Caco-2 (cell line): ENCODE measurements around the gene KCNIP4. TPM values are rescaled to one million over a fixed set of nuclear protein-coding genes. Genes with fewer than 3 reads are reported as not detected.

ENCODE experiments used
- BruUV-seq: library from RNA; stranded (reverse); fragments of 400-500 nt; replicated peaks from 2 replicates; lab custom pipeline; 2021; lab: Mats Ljungman, UMichigan
- CTCF ChIA-PET: fragments of 300-600 bp; sonication (Branson Sonifier 250); formaldehyde crosslinking; loops from one replicate; lab custom pipeline; 2022; ENCODE audit warnings: antibody characterized with exemption; lab: Charles Lee
- POLR2A ChIA-PET: fragments of 300-600 bp; sonication (Branson Sonifier 250); formaldehyde crosslinking; loops from one replicate; lab custom pipeline; 2022; ENCODE audit warnings: antibody characterized with exemption; lab: Charles Lee
- DNase-seq, 2 experiments: peaks; one replicate each; pipeline versions ENCODE4 v3.0.0 to v3.0.0-alpha.2; 2020 to 2022
- H3K27me3 ChIP-seq: replicated peaks from 2 replicates; pipeline ENCODE4 v1.6.0; 2011; ENCODE audit warnings: low read length; ENCODE audit not compliant: control insufficient read depth, insufficient read depth
- H3K36me3 ChIP-seq: 2 replicates; pipeline ENCODE4 v1.5.1; 2011; ENCODE audit warnings: low read length; ENCODE audit not compliant: control insufficient read depth, insufficient read depth
- H3K4me1 ChIP-seq: fragments of 250-450 bp; sonication (Bioruptor Pico); 2 replicates; pipeline ENCODE4 v1.5.1; 2020; ENCODE audit warnings: mild to moderate bottlenecking
- H3K4me3 ChIP-seq: 2 replicates; pipeline ENCODE4 v1.5.1; 2011; ENCODE audit warnings: low read depth, mild to moderate bottlenecking, control low read depth, low read length
- H3K9me3 ChIP-seq: fragments of 250-450 bp; sonication (Bioruptor Pico); 2 replicates; pipeline ENCODE4 v1.5.1; 2020; ENCODE audit warnings: mild to moderate bottlenecking, moderate library complexity
- H3K27ac Mint-ChIP-seq: one replicate; pipeline ENCODE4 v1.8.0; 2022; ENCODE audit warnings: mixed read lengths; ENCODE audit not compliant: unreplicated experiment
- H3K27me3 Mint-ChIP-seq: one replicate; pipeline ENCODE4 v1.8.0; 2022; ENCODE audit warnings: mixed read lengths; ENCODE audit not compliant: insufficient read depth, unreplicated experiment
- H3K36me3 Mint-ChIP-seq: one replicate; pipeline ENCODE4 v1.8.0; 2022; ENCODE audit warnings: mild to moderate bottlenecking, mixed read lengths; ENCODE audit not compliant: insufficient read depth, unreplicated experiment
- H3K4me1 Mint-ChIP-seq: one replicate; pipeline ENCODE4 v1.8.0; 2022; ENCODE audit warnings: low read depth, mixed read lengths; ENCODE audit not compliant: unreplicated experiment
- H3K4me3 Mint-ChIP-seq: one replicate; pipeline ENCODE4 v1.8.0; 2022; ENCODE audit warnings: mild to moderate bottlenecking, moderate library complexity, mixed read lengths; ENCODE audit not compliant: unreplicated experiment
- H3K9me3 Mint-ChIP-seq: one replicate; pipeline ENCODE4 v1.8.0; 2022; ENCODE audit warnings: mixed read lengths; ENCODE audit not compliant: unreplicated experiment
- intact Hi-C: fragments of 100-400 bp; cut with micrococcal nuclease; formaldehyde crosslinking; loops from one replicate; pipeline ENCODE4 v1.10.0; 2022; ENCODE audit not compliant: unreplicated experiment
- total RNA-seq: library from RNA; stranded (reverse); gene quantifications from 2 replicates; pipeline ENCODE4 v1.2.3, GENCODE V29; 2022
- TF ChIP-seq, protein P1 (sequence below), 2 experiments: fragments of 200-600 bp in 1 of 2; IDR thresholded peaks; 1 replicate in 1 of 2; 2 replicates in 1 of 2; pipeline versions ENCODE4 v1.5.1 to v1.8.0; 2011 to 2022; ENCODE audit warnings: antibody characterized with exemption in 1 of 2, control low read depth in 1 of 2, inconsistent platforms in 1 of 2, low read depth in 1 of 2, low read length in 1 of 2, mild to moderate bottlenecking in 1 of 2, moderate library complexity in 1 of 2; ENCODE audit not compliant: insufficient read depth in 1 of 2, severe bottlenecking in 1 of 2, unreplicated experiment in 1 of 2

Gene KCNIP4
- total RNA-seq, 1 experiment from 2014 or later, result not detected

- TF ChIP-seq, protein P1, sequence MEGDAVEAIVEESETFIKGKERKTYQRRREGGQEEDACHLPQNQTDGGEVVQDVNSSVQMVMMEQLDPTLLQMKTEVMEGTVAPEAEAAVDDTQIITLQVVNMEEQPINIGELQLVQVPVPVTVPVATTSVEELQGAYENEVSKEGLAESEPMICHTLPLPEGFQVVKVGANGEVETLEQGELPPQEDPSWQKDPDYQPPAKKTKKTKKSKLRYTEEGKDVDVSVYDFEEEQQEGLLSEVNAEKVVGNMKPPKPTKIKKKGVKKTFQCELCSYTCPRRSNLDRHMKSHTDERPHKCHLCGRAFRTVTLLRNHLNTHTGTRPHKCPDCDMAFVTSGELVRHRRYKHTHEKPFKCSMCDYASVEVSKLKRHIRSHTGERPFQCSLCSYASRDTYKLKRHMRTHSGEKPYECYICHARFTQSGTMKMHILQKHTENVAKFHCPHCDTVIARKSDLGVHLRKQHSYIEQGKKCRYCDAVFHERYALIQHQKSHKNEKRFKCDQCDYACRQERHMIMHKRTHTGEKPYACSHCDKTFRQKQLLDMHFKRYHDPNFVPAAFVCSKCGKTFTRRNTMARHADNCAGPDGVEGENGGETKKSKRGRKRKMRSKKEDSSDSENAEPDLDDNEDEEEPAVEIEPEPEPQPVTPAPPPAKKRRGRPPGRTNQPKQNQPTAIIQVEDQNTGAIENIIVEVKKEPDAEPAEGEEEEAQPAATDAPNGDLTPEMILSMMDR (IDR thresholded peaks at IDR 0.05; ENCODE audit: insufficient read depth in 1 of 2, low read depth in 1 of 2, low read length in 1 of 2, severe bottlenecking in 1 of 2, unreplicated experiment in 1 of 2), result no peak
- peaks cover 12% of the 10 kb centered on the region for H3K4me1 Mint-ChIP-seq
- H3K27me3 Mint-ChIP-seq, result no peaks in the 10 kb centered on the region
- intact Hi-C loops, result loop anchor here (1.0 to 2.0 kb wide), 2 partner anchors 15 to 36 kb away; no protein-coding TSS in a partner anchor
- ChIA-PET CTCF (no interaction called here), POLR2A (interaction anchor here (0.6 kb wide), 1 partner anchor 36 kb away, joined by 4 read pairs; no protein-coding TSS in a partner anchor)
- Histone ChIP-seq H3K4me3 (no peak overlapping the region), H3K36me3 (no peaks in the 10 kb centered on the region), H3K9me3 (no peaks in the 10 kb centered on the region), H3K27me3 (no peaks in the 10 kb centered on the region), H3K4me1 (peaks cover 18% of the 10 kb centered on the region)
- peak; percentile 82 to 86 for DNase-seq
- H3K9me3 Mint-ChIP-seq, result peaks cover 11% of the 10 kb centered on the region
- H3K27ac Mint-ChIP-seq, result no peak overlapping the region
- no TSS peak for BruUV-seq
- peak overlapping the region; percentile 7 for H3K4me3 Mint-ChIP-seq
- no peaks in the 10 kb centered on the region for H3K36me3 Mint-ChIP-seq
These were observed 742.6 kb downstream of the KCNIP4 start for GRCh38 chr4:21205821-21206531.

DNA sequence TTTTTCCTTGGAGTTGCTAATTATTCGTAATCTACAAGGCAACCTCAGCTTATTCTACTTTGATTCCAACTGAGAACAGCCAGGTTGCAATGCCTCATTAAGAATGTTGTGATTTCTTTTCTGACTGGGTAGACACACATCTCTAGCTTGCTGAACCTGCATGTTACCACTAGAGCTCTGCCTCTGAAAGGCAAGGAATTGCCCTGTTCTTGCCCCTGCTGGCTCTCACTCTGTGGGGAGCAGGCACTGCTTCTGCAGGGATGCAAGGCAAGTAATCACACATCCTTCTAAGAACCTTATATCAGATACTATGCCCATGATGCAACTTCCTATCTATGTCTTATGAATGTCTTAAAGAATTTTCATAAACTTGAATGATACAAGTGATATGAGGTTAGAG, 745.2 kb downstream of the KCNIP4 start:
- no peak overlapping the region for H3K4me3 Mint-ChIP-seq
- no TSS peak for BruUV-seq
- DNase-seq, result no peak
- TF ChIP-seq, protein P1 (IDR thresholded peaks at IDR 0.05; ENCODE audit: insufficient read depth in 1 of 2, low read depth in 1 of 2, low read length in 1 of 2, severe bottlenecking in 1 of 2, unreplicated experiment in 1 of 2), result no peak
- peaks cover 18% of the 10 kb centered on the region for H3K4me1 ChIP-seq
- no peaks in the 10 kb centered on the region for H3K36me3 Mint-ChIP-seq
- no peak overlapping the region for H3K4me3 ChIP-seq
- peaks cover 4% of the 10 kb centered on the region for H3K9me3 Mint-ChIP-seq
- H3K36me3 ChIP-seq, result no peaks in the 10 kb centered on the region
- POLR2A ChIA-PET, result no interaction called here
- CTCF ChIA-PET, result no interaction called here
- H3K9me3 ChIP-seq, result no peaks in the 10 kb centered on the region
- no peaks in the 10 kb centered on the region for H3K27me3 ChIP-seq
- intact Hi-C loops, result no loop called here
- no peaks in the 10 kb centered on the region for H3K27me3 Mint-ChIP-seq
- peaks cover 9% of the 10 kb centered on the region for H3K4me1 Mint-ChIP-seq
- no peak overlapping the region for H3K27ac Mint-ChIP-seq

GRCh38 chr4:21202959-21203358, 745.6 kb downstream of the KCNIP4 start:
- Histone ChIP-seq H3K4me3 (no peak overlapping the region), H3K27me3 (no peaks in the 10 kb centered on the region), H3K4me1 (peaks cover 18% of the 10 kb centered on the region), H3K36me3 (no peaks in the 10 kb centered on the region), H3K9me3 (no peaks in the 10 kb centered on the region)
- H3K36me3 Mint-ChIP-seq, result no peaks in the 10 kb centered on the region
- ChIA-PET CTCF (no interaction called here), POLR2A (interaction anchor here (0.5 kb wide), 1 partner anchor 39 kb away, joined by 3 read pairs; no protein-coding TSS in a partner anchor)
- H3K9me3 Mint-ChIP-seq, result no peaks in the 10 kb centered on the region
- DNase-seq, result no peak
- H3K4me3 Mint-ChIP-seq, result no peak overlapping the region
- no TSS peak for BruUV-seq
- intact Hi-C loops, result no loop called here
- H3K27ac Mint-ChIP-seq, result no peak overlapping the region
- peaks cover 5% of the 10 kb centered on the region for H3K4me1 Mint-ChIP-seq
- no peaks in the 10 kb centered on the region for H3K27me3 Mint-ChIP-seq
- TF ChIP-seq, protein P1 (IDR thresholded peaks at IDR 0.05; ENCODE audit: insufficient read depth in 1 of 2, low read depth in 1 of 2, low read length in 1 of 2, severe bottlenecking in 1 of 2, unreplicated experiment in 1 of 2), result no peak
